Stimulated activated CD4-positive, alpha-beta T cell treated with anti-CD3 and anti-CD28 coated beads, TNF-alpha, amount 100 ng/mL, for 4 hours (primary cell): ENCODE results near the gene ATXN1.
A peak's percentile ranks its signal among the peaks of the same experiment; 100 is the strongest.

ENCODE experiments used
- DNase-seq, 3 experiments: peaks; one replicate each; pipeline ENCODE4 v3.0.0-alpha.2; 2020; ENCODE audit warnings: low read depth in 3 of 3

ATXN1 gene

DNA sequence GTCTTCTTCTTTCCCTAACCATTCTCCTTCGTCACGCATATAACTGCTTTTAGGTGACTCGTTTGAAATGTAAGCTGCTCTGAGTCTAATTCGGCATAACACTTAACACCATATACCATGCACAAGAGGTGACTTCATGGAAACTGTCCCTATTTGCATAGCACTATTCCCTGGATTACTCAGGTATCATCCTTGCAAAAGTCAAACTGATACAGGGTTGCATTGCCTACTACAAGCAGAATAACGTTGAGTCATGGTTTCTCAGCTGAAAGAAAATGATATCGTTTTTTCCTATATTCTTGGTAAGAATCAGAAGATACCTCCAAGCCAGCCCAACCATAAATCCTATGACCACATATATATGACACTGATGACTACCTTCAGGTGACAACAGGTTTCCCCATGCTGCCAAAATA lies 227.5 kb downstream of the ATXN1 start:
- no peak for DNase-seq

DNA sequence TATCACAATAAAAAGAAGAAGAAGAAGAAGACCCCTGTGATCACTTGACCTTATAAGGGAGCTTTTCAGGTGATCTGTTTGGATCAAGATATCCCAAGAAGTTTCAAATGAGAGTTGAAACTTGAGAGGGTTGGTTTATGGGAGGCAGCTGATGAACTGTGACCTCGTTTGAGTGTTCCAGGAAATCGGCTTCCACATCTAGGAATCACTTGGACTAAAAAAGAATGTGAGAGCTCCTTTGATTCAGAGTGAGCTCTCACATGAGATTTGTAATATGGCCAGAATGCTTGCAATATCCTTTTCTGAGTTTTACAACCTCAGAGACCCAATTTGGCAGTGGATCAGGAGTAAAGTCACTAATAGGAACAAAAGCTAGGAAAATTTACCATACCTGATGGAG lies 228.1 kb downstream of the ATXN1 start:
- DNase-seq = no peak

DNA sequence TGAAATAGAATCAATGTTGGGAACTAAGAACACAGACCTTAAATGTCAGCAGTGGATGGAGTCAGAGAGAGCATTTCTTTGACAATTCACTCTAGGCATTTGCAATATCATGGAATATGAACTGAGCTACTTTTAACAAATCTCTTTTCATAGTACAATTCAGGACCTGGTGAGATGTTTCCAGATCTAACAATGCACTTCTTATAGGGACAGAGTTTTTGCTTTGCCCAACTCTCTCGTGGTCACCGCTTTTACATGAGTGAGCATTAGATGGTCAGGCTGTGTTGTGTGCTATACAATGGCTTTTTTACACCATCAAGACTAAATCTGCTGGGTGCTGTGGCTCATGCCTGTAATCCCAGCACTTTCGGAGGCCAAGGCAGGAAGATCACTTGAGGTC lies 233.6 kb downstream of the ATXN1 start:
- DNase-seq = no peak

DNA sequence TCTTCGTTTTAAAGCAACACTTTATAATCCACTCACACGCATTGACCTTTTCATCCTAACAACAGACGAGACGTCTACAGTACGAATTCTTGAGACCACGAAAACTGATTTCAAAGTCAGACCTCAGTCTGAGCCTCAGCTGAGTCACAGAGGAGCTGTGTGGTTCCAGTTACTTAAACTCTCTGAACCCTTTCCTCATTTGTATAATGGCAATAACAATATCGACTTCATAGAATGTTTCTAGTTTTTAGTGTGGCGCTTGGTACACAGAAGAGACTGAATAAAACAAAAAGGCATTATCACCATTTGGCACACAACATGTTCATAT lies 236.9 kb downstream of the ATXN1 start:
- no peak for DNase-seq

DNA sequence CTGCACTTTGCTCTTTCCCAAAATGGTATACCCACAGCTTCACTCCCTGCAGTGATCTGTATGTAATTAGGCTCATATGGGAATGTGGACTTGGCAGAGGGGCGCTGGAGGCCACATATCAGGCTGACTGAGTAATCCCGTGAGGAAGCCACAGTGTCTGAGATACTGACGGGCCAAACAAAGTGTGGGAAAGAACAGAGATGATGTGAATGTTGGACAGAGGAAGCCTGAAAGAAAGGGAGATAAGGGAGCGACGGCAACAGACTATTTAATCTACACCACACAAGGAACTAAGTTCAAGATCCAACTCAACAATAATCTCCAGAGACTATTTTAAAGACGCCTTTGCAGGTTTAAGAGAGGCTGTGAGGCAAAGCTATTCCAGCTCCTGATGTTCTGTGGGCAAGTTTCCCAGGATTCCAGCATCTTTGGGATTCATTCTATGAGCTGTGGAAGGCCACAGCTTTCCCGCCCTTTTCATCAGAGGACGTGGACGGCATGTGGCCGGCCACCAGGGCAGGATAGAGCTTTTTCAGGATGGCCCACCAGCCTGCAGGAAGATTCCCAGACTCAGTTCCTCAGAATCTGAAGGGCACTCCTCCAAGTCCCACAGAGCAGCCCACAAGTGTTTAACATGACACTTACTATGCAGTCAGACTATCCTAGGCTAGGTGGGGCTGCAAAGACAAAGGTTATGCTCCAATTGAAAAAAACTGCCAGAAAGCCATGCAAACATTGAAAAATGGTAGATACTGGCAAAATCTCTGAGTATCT lies 237.5 kb downstream of the ATXN1 start:
- no peak for DNase-seq

DNA sequence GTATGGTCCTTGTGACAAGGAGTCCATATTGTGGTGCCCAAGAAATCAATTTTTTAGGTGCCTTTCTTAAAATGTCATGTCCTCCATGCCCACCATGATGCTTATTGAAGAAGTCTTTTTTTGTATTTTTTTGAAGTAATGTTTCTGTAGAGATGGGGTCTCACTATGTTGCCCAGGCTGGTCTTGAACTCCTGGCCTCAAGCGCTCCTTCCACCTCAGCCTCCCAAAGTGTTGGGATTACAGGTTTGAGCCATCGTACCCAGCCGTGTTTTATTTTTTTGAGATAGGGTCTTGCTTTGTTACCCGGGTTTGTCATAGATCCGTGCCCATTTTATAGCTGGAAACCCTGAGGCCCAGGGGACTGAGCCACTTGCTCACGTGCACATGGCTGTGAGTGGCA lies 238.3 kb downstream of the ATXN1 start:
- no peak for DNase-seq

DNA sequence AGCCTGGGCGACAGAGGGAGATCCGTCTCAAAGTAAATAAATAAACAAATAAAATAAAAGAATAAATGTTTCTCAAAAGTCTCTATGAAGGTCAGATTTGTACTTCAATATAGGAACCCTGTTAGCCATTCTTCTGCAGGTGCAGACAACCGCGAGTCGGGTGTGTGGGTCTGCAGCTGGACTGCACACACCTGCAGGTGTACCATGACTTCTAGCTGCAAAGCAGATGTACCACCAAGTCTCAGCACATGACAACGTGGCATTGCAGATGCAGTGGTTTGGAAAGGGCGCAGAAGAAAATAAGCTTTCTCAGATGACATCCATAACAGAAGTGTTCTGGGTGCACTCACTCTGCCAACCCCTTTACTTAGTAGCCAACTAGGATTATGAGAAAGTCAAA lies 239.7 kb downstream of the ATXN1 start:
- DNase-seq = no peak

DNA sequence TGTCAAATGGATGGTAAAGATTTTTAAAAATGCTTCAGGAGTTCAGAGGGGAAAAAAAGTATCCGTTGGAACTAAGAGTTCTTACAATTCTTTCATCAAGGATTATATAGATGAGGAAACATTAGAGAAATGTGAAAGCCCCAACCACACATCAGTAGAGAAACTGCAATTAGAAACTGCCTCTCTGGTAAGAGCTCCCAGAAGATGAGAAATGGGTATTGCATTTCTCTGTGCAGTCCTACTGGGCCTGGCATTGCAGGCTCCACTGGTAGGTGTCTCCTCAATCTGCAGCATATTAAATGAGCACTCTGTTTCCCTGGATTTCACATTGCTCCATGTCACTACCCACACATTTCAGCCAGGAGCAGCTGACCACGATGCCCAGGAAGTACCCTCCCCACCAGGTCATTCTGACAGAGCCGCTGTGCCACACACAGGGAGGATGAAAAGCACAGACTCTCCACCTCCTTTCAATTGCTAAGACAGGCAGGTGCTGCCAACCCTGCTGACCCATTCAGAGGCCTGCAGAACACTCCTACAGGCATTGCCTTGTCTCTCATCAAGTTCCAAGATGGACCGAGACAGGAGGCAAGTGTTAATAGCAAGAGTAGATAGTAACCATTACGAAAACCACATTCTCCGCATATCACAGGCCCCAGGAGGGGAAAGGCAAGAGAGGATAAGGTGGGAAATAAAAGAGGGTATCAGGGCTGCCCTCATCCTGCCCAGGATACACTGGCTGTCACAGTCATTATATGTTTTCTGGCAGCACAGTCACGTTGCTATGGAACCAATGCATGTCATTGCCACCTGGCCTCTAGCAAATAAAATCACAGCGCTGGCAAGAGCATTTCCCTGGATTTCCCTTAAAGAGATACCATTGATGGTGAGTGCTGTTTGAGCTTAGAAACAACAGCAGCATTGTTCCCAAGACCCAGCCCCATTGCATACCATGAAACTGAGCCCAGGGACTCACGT lies 241.7 kb downstream of the ATXN1 start:
- no peak for DNase-seq

DNA sequence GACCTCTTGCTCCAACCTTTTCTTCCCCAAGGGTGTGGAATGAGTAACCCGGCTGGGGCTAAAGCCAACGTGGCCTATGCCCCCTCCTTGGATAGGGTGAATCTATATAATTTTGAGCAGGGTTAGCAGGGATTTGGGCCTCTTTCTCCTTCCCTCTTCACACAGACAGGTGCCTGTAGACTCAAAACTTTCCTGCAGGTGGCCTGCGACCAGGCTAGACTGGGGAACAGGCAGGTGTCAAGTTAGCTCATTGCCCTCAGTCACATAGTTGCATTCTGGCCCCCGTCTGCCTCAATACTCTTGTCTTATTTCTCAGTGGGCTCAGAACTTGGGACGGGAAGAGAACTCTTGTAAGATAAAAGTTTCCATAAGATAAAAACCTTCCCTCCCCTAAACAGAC lies 243.0 kb downstream of the ATXN1 start:
- DNase-seq = no peak

DNA sequence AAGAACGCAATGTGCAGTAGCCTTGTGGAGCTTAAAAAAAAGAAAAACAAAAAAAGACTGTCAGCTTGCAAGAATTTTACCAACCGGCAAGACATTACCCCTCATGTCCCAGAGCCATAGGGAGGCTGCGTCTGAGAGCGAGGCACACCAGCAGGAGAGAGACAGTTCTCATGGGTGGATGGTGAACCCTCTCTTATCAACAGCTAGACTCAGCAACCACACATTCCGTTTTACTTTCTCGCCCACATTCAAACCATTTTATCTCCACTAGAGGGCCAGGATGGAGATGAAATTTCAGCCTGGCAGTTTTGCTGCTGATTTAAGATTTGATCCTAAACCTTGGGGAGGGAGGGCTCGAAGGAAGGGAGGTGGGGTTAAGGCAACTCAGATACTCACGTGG lies 247.0 kb downstream of the ATXN1 start:
- peak in 1 of 3 experiments; percentile 16 for DNase-seq

DNA sequence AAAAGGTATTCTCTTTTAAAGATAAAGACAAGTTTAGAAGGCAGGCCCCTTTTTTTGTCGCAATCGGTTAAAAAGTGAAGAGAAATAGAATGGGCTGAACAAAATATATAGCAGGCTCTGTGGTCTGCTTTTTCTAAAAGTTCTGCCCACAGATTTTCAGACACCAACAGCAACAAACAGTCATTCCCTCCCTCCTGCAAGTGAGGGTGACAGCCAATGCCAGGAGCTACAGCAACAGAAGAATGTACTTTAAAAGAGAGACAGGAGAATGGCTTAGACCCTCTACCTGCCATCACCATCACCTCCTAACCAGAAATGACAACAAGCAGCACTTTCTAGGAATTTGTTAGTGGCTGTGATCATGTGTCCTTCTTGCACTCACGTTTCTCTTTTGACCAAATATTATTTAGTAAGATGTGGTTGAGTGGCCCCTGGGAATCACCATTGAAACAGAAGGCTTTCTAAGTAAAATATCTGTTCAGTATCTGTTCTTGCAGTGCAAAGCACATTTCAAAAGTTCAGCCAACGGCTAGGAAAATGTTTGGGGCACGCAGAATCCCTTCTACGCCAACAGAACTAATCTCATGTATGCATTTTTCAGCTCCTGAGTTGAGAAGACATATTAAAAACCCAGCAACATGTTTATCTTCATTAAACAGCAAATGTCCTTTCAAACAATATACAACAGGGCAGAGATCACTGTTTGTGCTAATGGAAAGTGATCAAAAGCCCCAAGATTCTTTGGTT lies 248.5 kb downstream of the ATXN1 start:
- no peak for DNase-seq

DNA sequence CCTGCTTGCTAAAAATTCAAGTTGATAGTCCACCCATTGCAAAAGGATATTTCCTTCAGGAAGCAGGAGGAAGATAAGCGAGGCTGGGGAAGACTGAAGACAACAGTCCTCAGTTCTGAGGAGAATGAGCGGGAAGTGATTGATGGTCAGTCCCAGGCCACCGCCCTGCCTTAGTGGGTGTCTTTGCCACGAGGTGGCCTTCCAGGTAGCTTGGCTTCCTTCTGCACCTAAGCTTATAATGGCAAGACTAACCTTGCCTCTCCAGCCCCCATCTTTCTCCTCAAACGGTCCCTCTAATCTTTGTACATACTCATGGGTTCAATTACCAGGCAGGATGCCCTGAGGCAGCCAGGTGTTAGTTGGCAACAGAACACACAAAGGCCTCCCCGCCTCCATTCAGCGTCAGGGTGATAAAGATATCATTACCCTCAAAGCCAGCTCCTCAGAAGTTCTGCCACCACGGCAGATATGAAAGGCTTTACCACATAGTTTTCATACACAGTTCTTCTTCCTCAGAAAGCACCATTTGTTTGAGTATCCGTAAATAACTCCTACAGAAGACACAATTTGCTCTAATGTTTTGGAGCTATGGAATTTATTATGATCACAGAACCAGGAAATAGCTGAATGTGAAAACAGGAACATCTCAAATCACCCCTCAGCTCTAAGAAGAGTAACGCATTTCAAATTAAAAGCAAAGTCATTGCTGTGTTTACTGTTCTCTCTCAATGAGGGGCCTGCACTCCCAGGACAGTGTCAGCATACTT lies 249.4 kb downstream of the ATXN1 start:
- no peak for DNase-seq

DNA sequence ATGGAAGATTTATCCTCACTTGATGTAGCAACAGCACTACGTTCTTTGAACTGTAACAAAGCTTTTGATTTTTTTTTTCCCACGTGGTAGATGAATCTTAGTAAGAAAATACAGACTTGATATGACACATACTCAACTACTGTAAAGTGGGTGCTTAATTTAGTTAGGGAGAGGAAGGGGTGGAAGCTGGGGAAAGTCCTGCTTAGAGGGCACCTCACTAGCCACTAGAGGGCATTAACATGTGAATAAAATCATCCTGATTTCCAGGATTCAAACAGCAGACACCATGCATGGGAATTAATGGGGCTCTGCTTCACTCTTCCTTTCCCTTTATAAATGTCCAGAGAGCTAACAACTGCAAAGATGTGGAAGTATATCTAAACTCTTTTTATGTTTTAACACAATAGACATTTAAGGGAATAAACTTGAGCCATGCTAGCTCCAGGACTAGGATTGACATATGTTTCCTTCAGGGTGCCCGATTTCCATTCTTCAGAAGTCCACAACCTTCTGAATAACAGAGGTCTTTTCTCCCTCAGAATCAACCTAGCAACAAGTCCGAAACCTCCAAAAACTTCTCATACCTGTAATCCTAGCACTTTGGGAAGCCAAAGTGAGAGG lies 250.1 kb downstream of the ATXN1 start:
- DNase-seq = no peak

DNA sequence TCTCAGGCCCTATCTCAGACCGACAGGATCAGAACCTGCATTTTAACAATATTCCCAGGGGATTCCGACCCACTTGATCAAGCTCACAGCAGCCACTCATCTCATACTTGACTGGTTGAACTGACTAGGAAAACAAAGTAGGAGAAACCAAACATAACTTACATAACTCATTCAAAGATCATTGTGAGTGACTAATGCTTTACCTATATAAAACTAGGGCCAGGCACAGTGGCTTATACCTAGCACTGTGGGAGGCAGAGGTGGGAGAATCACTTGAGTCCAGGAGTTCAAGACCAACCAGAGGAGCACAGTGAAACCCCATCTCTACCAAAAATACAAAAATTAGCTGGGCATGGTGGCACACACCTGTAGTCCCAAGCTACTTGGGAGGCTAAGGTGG lies 251.0 kb downstream of the ATXN1 start:
- DNase-seq = no peak

DNA sequence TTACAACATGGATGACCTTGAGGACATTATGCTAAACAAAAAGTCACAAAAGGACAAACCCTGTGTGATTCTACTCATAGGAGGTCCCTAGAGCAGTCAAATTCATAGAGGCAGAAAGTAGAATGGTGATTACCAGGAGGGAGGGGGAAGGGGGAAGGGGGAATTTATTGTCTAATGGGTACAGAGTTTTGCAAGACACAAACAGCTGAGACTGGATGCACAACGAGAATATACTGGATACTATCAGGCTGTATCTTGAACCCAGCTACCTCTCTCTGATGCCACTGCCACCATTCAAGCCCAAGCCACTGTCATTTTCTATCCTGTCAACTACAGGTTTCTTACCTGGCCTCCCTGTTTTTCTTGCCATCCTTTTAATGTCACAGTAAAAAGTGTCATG lies 252.3 kb downstream of the ATXN1 start:
- DNase-seq = no peak

DNA sequence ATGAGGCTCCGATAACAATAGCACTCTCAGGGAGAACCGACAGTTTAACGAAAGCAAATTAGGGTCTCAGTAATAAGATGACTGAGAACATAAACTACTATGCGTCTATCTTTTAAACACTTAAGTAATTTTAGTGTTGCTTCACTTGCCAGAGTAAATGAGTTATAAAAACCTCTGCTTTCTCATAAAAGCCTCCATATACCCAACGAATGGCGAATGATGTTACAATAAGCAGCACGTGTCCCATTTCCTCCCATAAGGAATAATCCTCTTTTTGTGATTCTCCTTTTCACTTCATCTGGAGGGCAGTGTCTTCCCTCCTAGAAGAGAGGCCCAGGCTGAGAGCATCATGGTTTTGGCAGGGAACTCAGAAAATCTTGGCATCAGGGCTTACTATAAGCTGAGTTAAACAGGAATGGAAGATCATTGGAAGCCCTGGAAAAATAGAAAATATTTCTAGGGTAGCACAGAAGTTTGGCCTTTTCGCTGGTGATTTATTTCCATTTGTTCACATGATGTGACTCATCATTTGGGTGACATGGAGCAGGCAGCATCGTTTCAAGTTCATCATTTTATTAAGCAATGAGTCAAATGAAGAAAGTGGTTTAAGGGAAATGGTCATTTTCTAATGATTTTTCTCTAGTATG lies 255.4 kb downstream of the ATXN1 start:
- no peak for DNase-seq

DNA sequence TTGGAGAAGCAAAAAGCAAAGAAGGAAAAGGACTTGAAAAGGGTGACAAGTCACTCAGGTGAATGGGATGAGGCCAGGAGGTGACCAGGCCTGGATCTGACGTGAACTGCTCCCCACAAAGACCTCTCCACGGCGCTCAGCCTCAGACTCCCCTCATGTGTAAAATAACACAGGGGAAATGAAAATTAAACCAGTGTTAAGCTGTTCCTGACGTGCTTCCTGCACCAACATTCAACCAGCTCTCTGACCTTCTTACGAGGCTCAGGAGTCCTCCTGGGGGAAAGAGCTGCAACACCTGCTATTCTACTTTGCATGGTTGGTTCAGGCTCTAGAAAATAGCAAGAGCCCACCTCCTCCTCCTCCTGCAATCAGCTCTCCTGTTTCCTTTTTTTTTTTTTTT lies 256.7 kb downstream of the ATXN1 start:
- no peak for DNase-seq

DNA sequence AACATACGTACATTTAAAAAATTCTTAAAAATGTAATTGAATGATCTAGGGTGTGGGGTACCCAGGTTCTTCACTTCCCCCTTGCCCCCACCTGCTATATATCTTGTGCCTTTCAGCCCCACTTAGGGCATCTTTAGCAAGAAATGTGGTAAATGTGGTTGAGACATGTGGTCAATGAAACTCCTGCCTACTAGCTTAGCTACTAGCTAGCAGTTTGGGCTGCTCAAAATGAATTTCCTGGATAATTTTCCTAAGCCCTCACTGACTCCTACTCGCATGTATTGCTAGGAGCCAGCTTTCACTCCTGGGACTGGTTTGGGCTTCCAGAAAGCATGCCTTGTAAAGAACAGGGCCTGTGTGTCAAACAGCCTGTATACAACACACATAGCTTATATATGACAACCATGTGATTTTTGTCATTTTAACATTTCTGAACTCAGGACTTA lies 257.3 kb downstream of the ATXN1 start:
- DNase-seq = no peak

DNA sequence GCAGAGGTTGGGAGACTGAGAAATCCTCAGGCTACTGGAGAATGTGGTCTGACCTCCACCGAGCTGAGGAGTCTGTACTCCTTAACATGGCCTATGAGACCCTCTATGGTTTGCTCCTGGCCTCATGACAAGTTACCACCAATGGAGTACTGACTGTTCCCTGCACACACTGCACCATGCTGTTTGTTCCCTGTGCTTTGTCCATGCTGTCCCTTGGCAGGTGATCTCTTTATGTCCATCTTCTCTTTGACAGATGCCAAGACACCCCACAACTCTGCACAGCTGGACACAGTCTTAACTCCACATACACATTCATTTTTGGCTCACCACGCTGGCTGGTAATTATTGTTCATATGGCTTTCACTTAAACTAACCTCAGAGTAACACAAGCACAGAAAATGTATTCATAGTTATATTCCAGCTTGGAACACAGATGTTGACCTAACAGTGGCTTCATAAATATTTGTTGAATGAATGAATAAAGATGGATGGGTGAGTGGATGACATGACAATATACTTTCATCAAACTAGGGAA lies 258.0 kb downstream of the ATXN1 start:
- no peak for DNase-seq

DNA sequence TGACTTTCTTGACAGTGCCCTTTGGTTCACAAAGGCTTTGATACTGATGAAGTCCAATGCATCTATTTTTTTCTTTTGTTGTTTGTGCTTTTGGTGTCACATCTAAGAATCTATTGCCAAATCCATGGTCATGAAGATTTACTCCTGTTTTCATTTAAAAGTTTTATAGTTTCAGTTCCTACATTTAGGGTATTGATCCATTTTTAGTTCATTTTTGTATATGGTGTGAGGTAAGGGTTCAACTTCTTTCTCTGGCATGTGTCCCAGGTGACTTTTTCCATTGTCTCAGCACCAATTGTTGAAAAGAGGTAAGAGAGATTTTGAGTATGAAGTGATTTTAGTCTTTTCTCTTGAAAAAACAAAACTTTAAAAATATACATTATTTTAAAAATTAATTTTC lies 262.3 kb downstream of the ATXN1 start:
- DNase-seq = no peak
